UCSD-AML1 (cell line): ENCODE measurements around the gene BRI3BP.
"Not testable (repeated sequence)": the region's sequence is repeated elsewhere in the genome, so short reads cannot be mapped to it uniquely, and the experiment has no call there.

Experiments used
- DNase-seq: peaks from one replicate; lab custom pipeline; 2025; ENCODE audit not compliant: unreplicated experiment; lab: John Stamatoyannopoulos, UW

Gene BRI3BP

GRCh38 chr12:125021771-125022170 is 28.3 kb downstream of the BRI3BP start:
- DNase-seq: no peak

GRCh38 chr12:125023065-125023464 is 29.6 kb downstream of the BRI3BP start:
- DNase-seq: no peak

- no peak for DNase-seq
Measured at GRCh38 chr12:125024949-125025563, 31.6 kb downstream of the BRI3BP start.

- no peak for DNase-seq
Measured at GRCh38 chr12:125025606-125026235, 32.3 kb downstream of the BRI3BP start.

- no peak for DNase-seq
Measured at GRCh38 chr12:125028106-125028505, 34.7 kb downstream of the BRI3BP start.

GRCh38 chr12:125029761-125030358 is 36.4 kb downstream of the BRI3BP start:
- DNase-seq: no peak

GRCh38 chr12:125031471-125031870 is 38.0 kb downstream of the BRI3BP start:
- not testable (repeated sequence) for DNase-seq

- no peak for DNase-seq
Measured at GRCh38 chr12:125032466-125033152, 39.2 kb downstream of the BRI3BP start.

GRCh38 chr12:125033288-125033687 is 39.8 kb downstream of the BRI3BP start:
- no peak for DNase-seq

GRCh38 chr12:125038976-125039625 is 45.7 kb downstream of the BRI3BP start:
- DNase-seq: no peak

GRCh38 chr12:125049093-125049458 is 55.6 kb downstream of the BRI3BP start:
- no peak for DNase-seq

GRCh38 chr12:125050446-125050845 is 57.0 kb downstream of the BRI3BP start:
- no peak for DNase-seq

GRCh38 chr12:125050868-125051267 is 57.4 kb downstream of the BRI3BP start:
- DNase-seq: no peak

GRCh38 chr12:125053821-125054220 is 60.4 kb downstream of the BRI3BP start:
- no peak for DNase-seq

- DNase-seq: no peak
Measured at GRCh38 chr12:125055591-125055990, 62.1 kb downstream of the BRI3BP start.

GRCh38 chr12:125056306-125056705 is 62.9 kb downstream of the BRI3BP start:
- no peak for DNase-seq

- DNase-seq: no peak
Measured at GRCh38 chr12:125057708-125058107, 64.3 kb downstream of the BRI3BP start.

GRCh38 chr12:125061229-125061628 is 67.8 kb downstream of the BRI3BP start:
- DNase-seq: no peak

- DNase-seq: not testable (repeated sequence)
Measured at GRCh38 chr12:125063522-125063921, 70.1 kb downstream of the BRI3BP start.

- DNase-seq: no peak
Measured at GRCh38 chr12:125064492-125064891, 71.0 kb downstream of the BRI3BP start.
